ENCODE results near the gene STK32A. TPM values are rescaled to one million over a fixed set of nuclear protein-coding genes. Genes with fewer than 3 reads are reported as not detected.

STK32A gene
- total and polyA plus RNA-seq, 2 experiments from 2014 or later, result 2.4 to 2.8 TPM

DNA sequence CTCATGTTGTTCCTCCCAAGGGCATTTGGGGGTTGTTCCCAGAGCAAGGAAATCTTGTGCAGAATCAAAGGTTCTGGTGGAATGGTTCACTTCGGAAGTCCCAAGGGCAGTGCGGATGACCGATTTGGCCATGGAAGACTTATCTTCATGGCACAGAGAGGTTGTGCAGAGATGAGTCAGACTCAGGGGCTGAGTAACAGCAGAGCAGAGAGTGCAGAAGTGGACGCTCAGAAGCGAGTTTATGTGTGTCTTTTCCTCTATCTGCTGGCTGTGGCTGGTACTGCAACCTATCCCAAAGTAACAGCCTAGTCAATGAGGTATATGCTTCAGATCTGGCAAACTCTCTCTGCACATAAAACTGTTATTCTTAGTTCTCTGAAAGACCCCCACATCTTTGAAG is 157.0 kb downstream of the STK32A start:
- no peaks in the 10 kb centered on the region for H3K9me3 Mint-ChIP-seq
- Histone ChIP-seq H3K36me3 (ENCODE audit: insufficient read depth) (peaks cover 43% of the 10 kb centered on the region), H3K79me2 (replicated peaks; ENCODE audit: insufficient read depth) (no peaks in the 10 kb centered on the region), H3K4me3 (no peak overlapping the region), H3K4me1 (ENCODE audit: insufficient read depth) (peaks cover 14% of the 10 kb centered on the region; the same call in 1 of the 2 replicates), H3K4me2 (no peak overlapping the region), H3F3A (replicated peaks; ENCODE audit: low read depth) (peaks cover 36% of the 10 kb centered on the region), H3K9me2 (ENCODE audit: insufficient read depth) (no peaks in the 10 kb centered on the region), H2AFZ (no peak overlapping the region), H3K27me3 (ENCODE audit: insufficient read depth) (no peaks in the 10 kb centered on the region), H3K27ac (ENCODE audit: low read depth) (peak overlapping the region; percentile 18; the same call in 1 of the 2 replicates), H4K20me1 (replicated peaks; ENCODE audit: insufficient read depth) (peaks cover 12% of the 10 kb centered on the region)
- H3K4me1 Mint-ChIP-seq, result peaks cover 47% of the 10 kb centered on the region
- ATAC-seq (peak; percentile 31), DNase-seq (ENCODE audit: low spot score) (peak; percentile 58)
- no peak overlapping the region for H3K27ac Mint-ChIP-seq
- peaks cover 30% of the 10 kb centered on the region for H3K27me3 Mint-ChIP-seq (ENCODE audit: insufficient read depth, low read depth, poor library complexity)
- H3K36me3 Mint-ChIP-seq (ENCODE audit: low read depth), result peaks cover 66% of the 10 kb centered on the region
- TF ChIP-seq NANOG (IDR thresholded peaks at IDR 0.05; ENCODE audit: borderline replicate concordance) (no peak), CREB1 (CRISPR knock-in tag; IDR thresholded peaks at IDR 0.05; ENCODE audit: low read depth) (no peak), CTCF (conservative IDR thresholded peaks at IDR 0.05; ENCODE audit: low read depth in 2 of 2) (peak; percentile 45 to 60)
- H3K4me3 Mint-ChIP-seq, result no peak overlapping the region

GRCh38 chr5:147393874-147394672 is 159.2 kb downstream of the STK32A start:
- peaks cover 85% of the 10 kb centered on the region for H3K36me3 Mint-ChIP-seq (ENCODE audit: low read depth)
- H2AFZ ChIP-seq, result no peak overlapping the region
- peaks cover 3% of the 10 kb centered on the region; the same call in 1 of the 2 replicates for H3K4me1 ChIP-seq (ENCODE audit: insufficient read depth)
- TF ChIP-seq CTCF (conservative IDR thresholded peaks at IDR 0.05; ENCODE audit: low read depth in 2 of 2) (peak; percentile 77 to 94), EZH2 (IDR thresholded peaks at IDR 0.05; ENCODE audit: low read depth, unreplicated experiment) (no peak)
- H4K20me1 ChIP-seq (replicated peaks; ENCODE audit: insufficient read depth), result peaks cover 18% of the 10 kb centered on the region
- peaks cover 50% of the 10 kb centered on the region for H3F3A ChIP-seq (replicated peaks; ENCODE audit: low read depth)
- peaks cover 32% of the 10 kb centered on the region for H3K4me1 Mint-ChIP-seq
- H3K9me2 ChIP-seq (ENCODE audit: insufficient read depth), result no peaks in the 10 kb centered on the region
- H3K27ac ChIP-seq (ENCODE audit: low read depth), result peak overlapping the region; percentile 10; the same call in 1 of the 2 replicates
- H3K27me3 Mint-ChIP-seq (ENCODE audit: insufficient read depth, low read depth, poor library complexity), result peaks cover 20% of the 10 kb centered on the region
- no peak overlapping the region for H3K4me3 Mint-ChIP-seq
- H3K4me3 ChIP-seq, result no peak overlapping the region
- no peaks in the 10 kb centered on the region for H3K79me2 ChIP-seq (replicated peaks; ENCODE audit: insufficient read depth)
- H3K9me3 Mint-ChIP-seq, result no peaks in the 10 kb centered on the region
- peaks cover 64% of the 10 kb centered on the region for H3K36me3 ChIP-seq (ENCODE audit: insufficient read depth)
- ATAC-seq (peak; percentile 47), DNase-seq (ENCODE audit: low spot score) (peak; percentile 80)
- H3K4me2 ChIP-seq, result no peak overlapping the region
- H3K27ac Mint-ChIP-seq, result 0 out of 2 replicates have a peak overlapping the region, but pooled peaks have one; percentile 14
- H3K27me3 ChIP-seq (ENCODE audit: insufficient read depth), result no peaks in the 10 kb centered on the region
